Fibroblast of lung (primary cell): ENCODE results near the gene PEF1. TPM values are rescaled to one million over a fixed set of nuclear protein-coding genes. Genes with fewer than 3 reads are reported as not detected.

Experiments
- DNase-seq, 2 donors: peaks; one replicate each; pipeline versions ENCODE4 v3.0.0 to v3.0.0-alpha.2; 2010; ENCODE audit warnings: low read depth in 2 of 2
- H2AFZ ChIP-seq: 2 replicates; pipeline ENCODE4 v1.5.1; 2012; ENCODE audit warnings: low read length, control low read depth, inconsistent platforms
- H3K27ac ChIP-seq: 2 replicates; pipeline ENCODE4 v1.5.1; 2011; ENCODE audit warnings: low read length, control low read depth; ENCODE audit not compliant: insufficient read depth
- H3K27me3 ChIP-seq: 2 replicates; pipeline ENCODE4 v1.5.1; 2011; ENCODE audit warnings: mild to moderate bottlenecking, low read length; ENCODE audit not compliant: control insufficient read depth, insufficient read depth
- H3K36me3 ChIP-seq: 2 replicates; pipeline ENCODE4 v1.5.1; 2011; ENCODE audit warnings: low read length; ENCODE audit not compliant: control insufficient read depth, insufficient read depth
- H3K4me1 ChIP-seq: 2 replicates; pipeline ENCODE4 v1.5.1; 2011; ENCODE audit warnings: low read length; ENCODE audit not compliant: control insufficient read depth, insufficient read depth; ENCODE audit errors: extremely low read depth
- H3K4me2 ChIP-seq: 2 replicates; pipeline ENCODE4 v1.5.1; 2011; ENCODE audit warnings: low read length, control low read depth; ENCODE audit not compliant: insufficient read depth; ENCODE audit errors: extremely low read depth
- H3K4me3 ChIP-seq, 4 experiments: fragments of 200-600 bp in 1 of 4; sonication (generic) in 1 of 4; replicated peaks in 1 of 4; 2 replicates each; pipeline ENCODE4 v1.5.1; 2011 to 2016; ENCODE audit warnings: low read length in 4 of 4, low read depth in 3 of 4, mild to moderate bottlenecking in 3 of 4, control low read depth in 2 of 4, inconsistent platforms in 1 of 4, mixed read lengths in 1 of 4; ENCODE audit not compliant: insufficient read depth in 1 of 4; ENCODE audit errors: control extremely low read depth in 1 of 4
- H3K79me2 ChIP-seq: 2 replicates; pipeline ENCODE4 v1.5.1; 2012; ENCODE audit warnings: mild to moderate bottlenecking, low read length, inconsistent platforms; ENCODE audit not compliant: control insufficient read depth, insufficient read depth
- H3K9ac ChIP-seq: 2 replicates; pipeline ENCODE4 v1.5.1; 2011; ENCODE audit warnings: mild to moderate bottlenecking, low read length, control low read depth; ENCODE audit not compliant: insufficient read depth
- H3K9me3 ChIP-seq: 2 replicates; pipeline ENCODE4 v1.5.1; 2012; ENCODE audit warnings: low read depth, low read length; ENCODE audit not compliant: control insufficient read depth, insufficient read depth
- H4K20me1 ChIP-seq: 2 replicates; pipeline ENCODE4 v1.5.1; 2011; ENCODE audit warnings: low read length; ENCODE audit not compliant: control insufficient read depth, insufficient read depth; ENCODE audit errors: extremely low read depth
- CTCF ChIP-seq, 2 donors: IDR thresholded peaks in 1 of 2; conservative IDR thresholded peaks in 1 of 2; 1 replicate in 1 of 2; 2 replicates in 1 of 2; pipeline ENCODE4 v1.5.1; 2011 to 2012; ENCODE audit warnings: low read length in 2 of 2, control low read depth in 1 of 2, inconsistent platforms in 1 of 2, low read depth in 1 of 2, mild to moderate bottlenecking in 1 of 2
- EZH2 ChIP-seq: IDR thresholded peaks from 2 replicates; pipeline ENCODE4 v1.5.1; 2012; ENCODE audit warnings: low read length, control low read depth, mild to moderate bottlenecking; ENCODE audit errors: missing control alignments
- polyA plus RNA-seq, 2 donors: library from polyadenylated mRNA; depleted of rRNA in 1 of 2; stranded (reverse) in 1 of 2; unstranded in 1 of 2; fragments of >200 nt; gene quantifications; 2 replicates each; pipeline ENCODE4 v1.2.1, GENCODE V29; 2011 to 2012; ENCODE audit warnings: missing spikeins in 1 of 2
- total RNA-seq: library from RNA; depleted of rRNA; stranded (reverse); fragments of >200 nt; gene quantifications from 2 replicates; pipeline ENCODE4 v1.2.1, GENCODE V29; 2014

The PEF1 gene
- total and polyA plus RNA-seq, 2 donors (not counting 1 experiment from before 2014, with no cell fraction given) = 72.9 to 78.1 TPM

GRCh38 chr1:31651766-31652165 is 7.1 kb upstream of the PEF1 start:
- Histone ChIP-seq H3K4me3 (no peak overlapping the region), H3K27me3 (no peaks in the 10 kb centered on the region), H2AFZ (no peak overlapping the region), H3K4me2 (no peak overlapping the region), H3K9me3 (no peaks in the 10 kb centered on the region), H3K79me2 (no peaks in the 10 kb centered on the region), H3K4me1 (no peaks in the 10 kb centered on the region), H3K36me3 (peaks cover 16% of the 10 kb centered on the region), H3K27ac (no peak overlapping the region), H3K9ac (no peak overlapping the region), H4K20me1 (no peaks in the 10 kb centered on the region)
- TF ChIP-seq CTCF (conservative IDR thresholded peaks at IDR 0.05 in 1 of 2, IDR thresholded peaks at IDR 0.05 in 1 of 2; ENCODE audit: low read depth in 1 of 2, low read length in 2 of 2) = no peak
- no peak for TF ChIP-seq EZH2
- no peak for DNase-seq

- Histone ChIP-seq H3K4me2 (no peak overlapping the region), H3K27ac (no peak overlapping the region), H3K9ac (no peak overlapping the region), H3K4me3 (no peak overlapping the region), H3K9me3 (no peaks in the 10 kb centered on the region), H2AFZ (no peak overlapping the region), H3K4me1 (no peaks in the 10 kb centered on the region), H4K20me1 (no peaks in the 10 kb centered on the region), H3K27me3 (no peaks in the 10 kb centered on the region), H3K79me2 (no peaks in the 10 kb centered on the region), H3K36me3 (peaks cover 16% of the 10 kb centered on the region)
- TF ChIP-seq CTCF (conservative IDR thresholded peaks at IDR 0.05 in 1 of 2, IDR thresholded peaks at IDR 0.05 in 1 of 2; ENCODE audit: low read depth in 1 of 2, low read length in 2 of 2) = no peak
- no peak for TF ChIP-seq EZH2
- DNase-seq = no peak
Measured at GRCh38 chr1:31651089-31651420, 6.4 kb upstream of the PEF1 start.

GRCh38 chr1:31650161-31651088 is 5.7 kb upstream of the PEF1 start:
- no peaks in the 10 kb centered on the region for H3K9me3 ChIP-seq
- no peak overlapping the region for H3K27ac ChIP-seq
- no peaks in the 10 kb centered on the region for H3K27me3 ChIP-seq
- H2AFZ ChIP-seq = no peak overlapping the region
- H3K9ac ChIP-seq = no peak overlapping the region
- no peaks in the 10 kb centered on the region for H4K20me1 ChIP-seq
- H3K79me2 ChIP-seq = no peaks in the 10 kb centered on the region
- no peak overlapping the region for H3K4me2 ChIP-seq
- H3K4me1 ChIP-seq = peaks cover 4% of the 10 kb centered on the region
- peaks cover 11% of the 10 kb centered on the region for H3K36me3 ChIP-seq
- H3K4me3 ChIP-seq = no peak overlapping the region
- TF ChIP-seq EZH2 (no peak), CTCF (conservative IDR thresholded peaks at IDR 0.05 in 1 of 2, IDR thresholded peaks at IDR 0.05 in 1 of 2; ENCODE audit: low read depth in 1 of 2, low read length in 2 of 2) (no peak)
- peak in 1 of 2 donors; percentile 38 for DNase-seq
